Erythroblast (primary cell): ENCODE measurements around the gene MMP20.

Experiments used
- GATA1 ChIP-seq: IDR thresholded peaks from 2 replicates; pipeline ENCODE4 v1.6.1; 2011; ENCODE audit warnings: low read depth, mild to moderate bottlenecking, control low read depth, low read length, moderate library complexity
- POLR2A ChIP-seq: IDR thresholded peaks from 2 replicates; pipeline ENCODE4 v1.6.1; 2011; ENCODE audit warnings: mild to moderate bottlenecking, low read length

GRCh38 chr11:102527041-102527440 is 98.1 kb downstream of the MMP20 start:
- no peak for TF ChIP-seq POLR2A
- no peak for TF ChIP-seq GATA1
